Neural progenitor cell (in vitro differentiated cells): ENCODE data around the gene MINDY3. TPM values are rescaled to one million over a fixed set of nuclear protein-coding genes. Genes with fewer than 3 reads are reported as not detected.

Experiments
- DNase-seq: peaks from one replicate; pipeline ENCODE4 v3.0.0-alpha.2; 2016; ENCODE audit warnings: low spot score
- H2AFZ ChIP-seq: fragments of 200-600 bp; sonication (generic); replicated peaks from 2 replicates; pipeline ENCODE4 v1.6.1; 2016; ENCODE audit warnings: antibody characterized with exemption
- H3F3A ChIP-seq: fragments of 200-600 bp; sonication (generic); 2 replicates; pipeline ENCODE4 v1.6.1; 2016; ENCODE audit warnings: antibody characterized with exemption, low read depth
- H3K27ac ChIP-seq: fragments of 200-600 bp; sonication (generic); 2 replicates; pipeline ENCODE4 v1.5.1; 2016; ENCODE audit warnings: mild to moderate bottlenecking
- H3K27me3 ChIP-seq: fragments of 200-600 bp; sonication (generic); 2 replicates; pipeline ENCODE4 v1.6.1; 2016; ENCODE audit warnings: mild to moderate bottlenecking, moderate library complexity
- H3K36me3 ChIP-seq: fragments of 200-600 bp; sonication (generic); 2 replicates; pipeline ENCODE4 v1.5.1; 2016
- H3K4me1 ChIP-seq: fragments of 200-600 bp; sonication (generic); 2 replicates; pipeline ENCODE4 v1.6.1; 2016; ENCODE audit warnings: mixed run types
- H3K4me2 ChIP-seq: fragments of 200-600 bp; sonication (generic); 2 replicates; pipeline ENCODE4 v1.6.1; 2016
- H3K4me3 ChIP-seq: fragments of 200-600 bp; sonication (generic); 2 replicates; pipeline ENCODE4 v1.5.1; 2016
- H3K79me2 ChIP-seq: fragments of 200-600 bp; sonication (generic); 2 replicates; pipeline ENCODE4 v1.6.1; 2016; ENCODE audit warnings: low read depth
- H3K9ac ChIP-seq: fragments of 200-600 bp; sonication (generic); 2 replicates; pipeline ENCODE4 v1.6.1; 2016
- H3K9me3 ChIP-seq: fragments of 200-600 bp; sonication (generic); 2 replicates; pipeline ENCODE4 v1.5.1; 2016; ENCODE audit warnings: low read depth
- H4K20me1 ChIP-seq: fragments of 200-600 bp; sonication (generic); 2 replicates; pipeline ENCODE4 v1.6.1; 2016; ENCODE audit warnings: low read depth
- H3K27ac Mint-ChIP-seq: 3 replicates; pipeline ENCODE4 v1.8.0; 2021; ENCODE audit warnings: mixed read lengths
- H3K27me3 Mint-ChIP-seq: 2 replicates; pipeline ENCODE4 v1.8.0; 2022; ENCODE audit warnings: low read depth, mild to moderate bottlenecking, inconsistent platforms, moderate library complexity, mixed read lengths; ENCODE audit not compliant: insufficient read depth
- H3K36me3 Mint-ChIP-seq: 3 replicates; pipeline ENCODE4 v1.8.0; 2021; ENCODE audit warnings: mixed read lengths
- H3K4me1 Mint-ChIP-seq: 3 replicates; pipeline ENCODE4 v1.8.0; 2021; ENCODE audit warnings: mixed read lengths
- H3K4me3 Mint-ChIP-seq: 3 replicates; pipeline ENCODE4 v1.8.0; 2021; ENCODE audit warnings: mild to moderate bottlenecking, moderate library complexity, mixed read lengths
- H3K9me3 Mint-ChIP-seq: 3 replicates; pipeline ENCODE4 v1.8.0; 2020; ENCODE audit warnings: mixed read lengths
- CTCF ChIP-seq: fragments of 200-600 bp; sonication (generic); IDR thresholded peaks from 2 replicates; pipeline ENCODE4 v1.5.1; 2017; ENCODE audit warnings: antibody characterized with exemption, mild to moderate bottlenecking
- EZH2 ChIP-seq: fragments of 200-600 bp; sonication (generic); IDR thresholded peaks from 2 replicates; pipeline ENCODE4 v1.6.1; 2017; ENCODE audit warnings: antibody characterized with exemption, mild to moderate bottlenecking, moderate library complexity
- EZH2phosphoT487 ChIP-seq: fragments of 200-600 bp; sonication (generic); IDR thresholded peaks from 2 replicates; pipeline ENCODE4 v1.6.1; 2017; ENCODE audit warnings: antibody characterized with exemption
- total RNA-seq: library from RNA; depleted of rRNA; stranded (reverse); fragments of >200 nt; gene quantifications from 2 replicates; pipeline ENCODE4 v1.2.3, GENCODE V29; 2015; ENCODE audit warnings: low replicate concordance

The MINDY3 gene
- total RNA-seq, 1 donor from 2014 or later: 28.2 TPM

GRCh38 chr10:15742836-15743235 is 117.5 kb downstream of the MINDY3 start:
- Histone ChIP-seq H3K4me1 (no peaks in the 10 kb centered on the region), H3K4me2 (no peak overlapping the region), H3K27ac (no peak overlapping the region), H2AFZ (no peak overlapping the region), H3K36me3 (no peaks in the 10 kb centered on the region), H3K9ac (no peak overlapping the region), H3K4me3 (no peak overlapping the region), H3K9me3 (no peaks in the 10 kb centered on the region), H4K20me1 (no peaks in the 10 kb centered on the region), H3K27me3 (no peaks in the 10 kb centered on the region), H3K79me2 (no peaks in the 10 kb centered on the region), H3F3A (no peaks in the 10 kb centered on the region)
- Mint-ChIP-seq H3K36me3 (no peaks in the 10 kb centered on the region), H3K4me1 (peaks cover 8% of the 10 kb centered on the region), H3K9me3 (peaks cover 2% of the 10 kb centered on the region), H3K27ac (no peak overlapping the region), H3K4me3 (no peak overlapping the region), H3K27me3 (no peaks in the 10 kb centered on the region)
- no peak for DNase-seq
- TF ChIP-seq EZH2: no peak
- no peak for TF ChIP-seq EZH2phosphoT487
- no peak for TF ChIP-seq CTCF

- Mint-ChIP-seq H3K4me1 (peaks cover 2% of the 10 kb centered on the region), H3K4me3 (no peak overlapping the region), H3K27me3 (peaks cover 4% of the 10 kb centered on the region), H3K9me3 (peaks cover 2% of the 10 kb centered on the region), H3K27ac (no peak overlapping the region), H3K36me3 (no peaks in the 10 kb centered on the region)
- H4K20me1 ChIP-seq: no peaks in the 10 kb centered on the region
- no peaks in the 10 kb centered on the region for H3K4me1 ChIP-seq
- no peaks in the 10 kb centered on the region for H3K36me3 ChIP-seq
- no peak for TF ChIP-seq CTCF
- TF ChIP-seq EZH2: no peak
- no peak for TF ChIP-seq EZH2phosphoT487
- H3K27me3 ChIP-seq: no peaks in the 10 kb centered on the region
- H3K27ac ChIP-seq: no peak overlapping the region
- DNase-seq: no peak
- no peak overlapping the region for H3K9ac ChIP-seq
- no peaks in the 10 kb centered on the region for H3K9me3 ChIP-seq
- H3K4me2 ChIP-seq: no peak overlapping the region
- H3K4me3 ChIP-seq: no peak overlapping the region
- no peaks in the 10 kb centered on the region for H3K79me2 ChIP-seq
- H2AFZ ChIP-seq: no peak overlapping the region
- H3F3A ChIP-seq: no peaks in the 10 kb centered on the region
Measured at GRCh38 chr10:15742102-15742501, 118.2 kb downstream of the MINDY3 start.

GRCh38 chr10:15741581-15741980 is 118.7 kb downstream of the MINDY3 start:
- DNase-seq: no peak
- Histone ChIP-seq H3K4me1 (no peaks in the 10 kb centered on the region), H4K20me1 (no peaks in the 10 kb centered on the region), H3K79me2 (no peaks in the 10 kb centered on the region), H2AFZ (no peak overlapping the region), H3K4me2 (no peak overlapping the region), H3K27ac (no peak overlapping the region), H3K27me3 (no peaks in the 10 kb centered on the region), H3K9ac (no peak overlapping the region), H3F3A (no peaks in the 10 kb centered on the region), H3K4me3 (no peak overlapping the region), H3K9me3 (no peaks in the 10 kb centered on the region), H3K36me3 (no peaks in the 10 kb centered on the region)
- no peak overlapping the region for H3K4me3 Mint-ChIP-seq
- TF ChIP-seq EZH2phosphoT487 (no peak), EZH2 (no peak), CTCF (no peak)
- no peaks in the 10 kb centered on the region for H3K36me3 Mint-ChIP-seq
- peaks cover 2% of the 10 kb centered on the region for H3K9me3 Mint-ChIP-seq
- no peak overlapping the region for H3K27ac Mint-ChIP-seq
- no peaks in the 10 kb centered on the region for H3K4me1 Mint-ChIP-seq
- peaks cover 4% of the 10 kb centered on the region for H3K27me3 Mint-ChIP-seq

- Histone ChIP-seq H3K9ac (no peak overlapping the region), H3K4me3 (no peak overlapping the region), H3K4me2 (no peak overlapping the region), H3K27me3 (no peaks in the 10 kb centered on the region), H3K9me3 (no peaks in the 10 kb centered on the region), H3K79me2 (no peaks in the 10 kb centered on the region), H3F3A (no peaks in the 10 kb centered on the region), H3K36me3 (no peaks in the 10 kb centered on the region), H4K20me1 (no peaks in the 10 kb centered on the region), H3K27ac (no peak overlapping the region), H3K4me1 (peaks cover 7% of the 10 kb centered on the region), H2AFZ (no peak overlapping the region)
- DNase-seq: no peak
- H3K27ac Mint-ChIP-seq: no peak overlapping the region
- no peak overlapping the region for H3K4me3 Mint-ChIP-seq
- H3K9me3 Mint-ChIP-seq: peaks cover 2% of the 10 kb centered on the region
- H3K36me3 Mint-ChIP-seq: no peaks in the 10 kb centered on the region
- no peak for TF ChIP-seq EZH2
- TF ChIP-seq EZH2phosphoT487: no peak
- TF ChIP-seq CTCF: no peak
- peaks cover 6% of the 10 kb centered on the region for H3K27me3 Mint-ChIP-seq
- H3K4me1 Mint-ChIP-seq: peaks cover 2% of the 10 kb centered on the region
Measured at GRCh38 chr10:15740261-15740660, 120.0 kb downstream of the MINDY3 start.
